HEK293 (cell line): ENCODE results near the gene ASPSCR1.

Source experiments
- CTCF ChIP-seq: fragments of 450-650 bp; formaldehyde crosslinking; IDR thresholded peaks from 2 replicates; pipeline ENCODE4 v1.5.1; 2016; ENCODE audit warnings: missing biosample characterization, missing genetic modification characterization
- REST ChIP-seq: fragments of 450-650 bp; formaldehyde crosslinking; IDR thresholded peaks from 2 replicates; pipeline ENCODE4 v1.5.1; 2016; ENCODE audit warnings: missing biosample characterization, missing genetic modification characterization

- TF ChIP-seq REST (tag by site-specific recombination) (no peak), CTCF (tag by site-specific recombination) (no peak)
These were observed 48.7 kb upstream of the ASPSCR1 start for GRCh38 chr17:81928544-81929252.
